Measurements from ENCODE around the gene SEMA4F.

GRCh38 chr2:74648009-74648443, 6.0 kb upstream of the SEMA4F start, which contains the start of gene M1AP:
- TF ChIP-seq, protein P1, sequence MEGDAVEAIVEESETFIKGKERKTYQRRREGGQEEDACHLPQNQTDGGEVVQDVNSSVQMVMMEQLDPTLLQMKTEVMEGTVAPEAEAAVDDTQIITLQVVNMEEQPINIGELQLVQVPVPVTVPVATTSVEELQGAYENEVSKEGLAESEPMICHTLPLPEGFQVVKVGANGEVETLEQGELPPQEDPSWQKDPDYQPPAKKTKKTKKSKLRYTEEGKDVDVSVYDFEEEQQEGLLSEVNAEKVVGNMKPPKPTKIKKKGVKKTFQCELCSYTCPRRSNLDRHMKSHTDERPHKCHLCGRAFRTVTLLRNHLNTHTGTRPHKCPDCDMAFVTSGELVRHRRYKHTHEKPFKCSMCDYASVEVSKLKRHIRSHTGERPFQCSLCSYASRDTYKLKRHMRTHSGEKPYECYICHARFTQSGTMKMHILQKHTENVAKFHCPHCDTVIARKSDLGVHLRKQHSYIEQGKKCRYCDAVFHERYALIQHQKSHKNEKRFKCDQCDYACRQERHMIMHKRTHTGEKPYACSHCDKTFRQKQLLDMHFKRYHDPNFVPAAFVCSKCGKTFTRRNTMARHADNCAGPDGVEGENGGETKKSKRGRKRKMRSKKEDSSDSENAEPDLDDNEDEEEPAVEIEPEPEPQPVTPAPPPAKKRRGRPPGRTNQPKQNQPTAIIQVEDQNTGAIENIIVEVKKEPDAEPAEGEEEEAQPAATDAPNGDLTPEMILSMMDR (conservative IDR thresholded peaks at IDR 0.05; ENCODE audit: low read length) = no peak
- TF ChIP-seq EZH2phosphoT487 (IDR thresholded peaks at IDR 0.05; ENCODE audit: borderline replicate concordance, low read depth, low read length) = no peak
